BE2C (cell line): ENCODE data around the gene LYPD6.

Experiments
- DNase-seq: peaks from one replicate; pipeline ENCODE4 v3.0.0-alpha.2; 2020
- H3K27me3 ChIP-seq: fragments of 250-450 bp; sonication (Bioruptor Pico); 2 replicates; pipeline ENCODE4 v1.5.1; 2020; ENCODE audit warnings: mild to moderate bottlenecking
- H3K36me3 ChIP-seq: fragments of 250-450 bp; sonication (Bioruptor Pico); 2 replicates; pipeline ENCODE4 v1.5.1; 2020; ENCODE audit warnings: mild to moderate bottlenecking
- H3K4me1 ChIP-seq: fragments of 250-450 bp; sonication (Bioruptor Pico); 2 replicates; pipeline ENCODE4 v1.5.1; 2020
- H3K4me3 ChIP-seq: 2 replicates; pipeline ENCODE4 v1.5.1; 2011; ENCODE audit warnings: low read depth, low read length
- H3K9me3 ChIP-seq: fragments of 250-450 bp; sonication (Bioruptor Pico); 2 replicates; pipeline ENCODE4 v1.5.1; 2020
- CTCF ChIP-seq: IDR thresholded peaks from 2 replicates; pipeline ENCODE4 v1.5.1; 2012; ENCODE audit warnings: mild to moderate bottlenecking, low read depth, low read length

The LYPD6 gene

GRCh38 chr2:149507974-149508373 is 177.6 kb downstream of the LYPD6 start:
- Histone ChIP-seq H3K27me3 (no peaks in the 10 kb centered on the region), H3K36me3 (no peaks in the 10 kb centered on the region), H3K4me1 (no peaks in the 10 kb centered on the region), H3K9me3 (no peaks in the 10 kb centered on the region), H3K4me3 (no peak overlapping the region)
- no peak for TF ChIP-seq CTCF
- DNase-seq = no peak

GRCh38 chr2:149513461-149513860 is 183.1 kb downstream of the LYPD6 start:
- TF ChIP-seq CTCF = no peak
- Histone ChIP-seq H3K4me1 (no peaks in the 10 kb centered on the region), H3K4me3 (no peak overlapping the region), H3K36me3 (no peaks in the 10 kb centered on the region), H3K9me3 (no peaks in the 10 kb centered on the region), H3K27me3 (no peaks in the 10 kb centered on the region)
- no peak for DNase-seq
